Kidney capillary endothelial cell (primary cell): ENCODE data around the gene THAP11.
"Not testable (repeated sequence)": the region's sequence is repeated elsewhere in the genome, so short reads cannot be mapped to it uniquely, and the experiment has no call there.

Experiments used
- DNase-seq: peaks from one replicate; pipeline ENCODE4 v3.0.0-alpha.2; 2018; ENCODE audit warnings: low spot score

Gene THAP11

GRCh38 chr16:67862623-67863583 lies 20.8 kb downstream of the THAP11 start:
- peak; percentile 50 for DNase-seq

- DNase-seq, result not testable (repeated sequence)
Measured at GRCh38 chr16:67864044-67864443, 21.9 kb downstream of the THAP11 start.

GRCh38 chr16:67864594-67864993 lies 22.5 kb downstream of the THAP11 start:
- DNase-seq, result no peak

GRCh38 chr16:67865318-67865717 lies 23.2 kb downstream of the THAP11 start:
- DNase-seq, result peak; percentile 38

- no peak for DNase-seq
Measured at GRCh38 chr16:67868290-67868689, 26.2 kb downstream of the THAP11 start.

- no peak for DNase-seq
Measured at GRCh38 chr16:67869653-67870052, 27.5 kb downstream of the THAP11 start.

GRCh38 chr16:67871256-67871655 lies 29.1 kb downstream of the THAP11 start:
- no peak for DNase-seq

- DNase-seq, result no peak
Measured at GRCh38 chr16:67872131-67872630, 30.1 kb downstream of the THAP11 start.

GRCh38 chr16:67872631-67873434 lies 30.7 kb downstream of the THAP11 start, which contains the start of gene EDC4:
Gene EDC4, plus strand, starts transcription at chr16:67873052. Its CDS starts 210 bp downstream, at chr16:67873262.
- peak; percentile 73 for DNase-seq

- DNase-seq, result no peak
Measured at GRCh38 chr16:67873435-67874370, 31.6 kb downstream of the THAP11 start.

GRCh38 chr16:67874372-67874771 lies 32.3 kb downstream of the THAP11 start:
- DNase-seq, result no peak

- DNase-seq, result no peak
Measured at GRCh38 chr16:67877064-67877463, 34.9 kb downstream of the THAP11 start.

GRCh38 chr16:67878232-67878631 lies 36.1 kb downstream of the THAP11 start:
- no peak for DNase-seq

- DNase-seq, result no peak
Measured at GRCh38 chr16:67878846-67879245, 36.7 kb downstream of the THAP11 start.

- no peak for DNase-seq
Measured at GRCh38 chr16:67879462-67879861, 37.3 kb downstream of the THAP11 start.

GRCh38 chr16:67879936-67880335 lies 37.8 kb downstream of the THAP11 start:
- no peak for DNase-seq

- no peak for DNase-seq
Measured at GRCh38 chr16:67880584-67880983, 38.5 kb downstream of the THAP11 start.

- no peak for DNase-seq
Measured at GRCh38 chr16:67881621-67882161, 39.6 kb downstream of the THAP11 start.

GRCh38 chr16:67882374-67883145 lies 40.4 kb downstream of the THAP11 start:
- DNase-seq, result no peak

GRCh38 chr16:67883146-67883871 lies 41.2 kb downstream of the THAP11 start:
- no peak for DNase-seq
